Inferior parietal cortex (tissue), 1 donor: ENCODE results near the gene PTTG1IP.
"Not testable (repeated sequence)": the region's sequence is repeated elsewhere in the genome, so short reads cannot be mapped to it uniquely, and the experiment has no call there.

ENCODE experiments used
- DNase-seq: peaks from one replicate; pipeline ENCODE4 v3.0.0-alpha.2; 2016; ENCODE audit errors: extremely low spot score

PTTG1IP gene

GRCh38 chr21:44873356-44874239, at the start of gene PTTG1IP:
PTTG1IP (minus strand) TSS chr21:44873690; CDS start chr21:44873616, 74 bp downstream.
- DNase-seq, result peak; percentile 98

DNA sequence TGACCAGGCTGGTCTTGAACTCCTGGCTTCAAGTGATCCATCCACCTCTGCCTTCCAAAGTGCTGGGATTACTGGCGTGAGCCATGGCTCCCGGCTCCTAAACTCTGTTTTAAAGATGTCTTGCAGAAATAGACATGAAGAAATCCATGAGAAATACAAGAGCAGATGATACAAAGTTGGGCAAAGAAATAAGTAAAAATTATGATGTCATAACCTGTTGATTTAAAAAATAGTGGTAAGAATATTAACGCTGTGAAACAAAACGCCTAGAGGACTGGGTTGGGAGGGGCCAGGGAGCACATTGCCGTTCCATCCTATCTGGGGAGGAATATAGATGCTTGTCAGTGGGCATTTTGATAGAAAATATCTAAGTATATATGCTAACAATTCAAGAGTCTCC, 48.4 kb upstream of the PTTG1IP start:
- no peak for DNase-seq

DNA sequence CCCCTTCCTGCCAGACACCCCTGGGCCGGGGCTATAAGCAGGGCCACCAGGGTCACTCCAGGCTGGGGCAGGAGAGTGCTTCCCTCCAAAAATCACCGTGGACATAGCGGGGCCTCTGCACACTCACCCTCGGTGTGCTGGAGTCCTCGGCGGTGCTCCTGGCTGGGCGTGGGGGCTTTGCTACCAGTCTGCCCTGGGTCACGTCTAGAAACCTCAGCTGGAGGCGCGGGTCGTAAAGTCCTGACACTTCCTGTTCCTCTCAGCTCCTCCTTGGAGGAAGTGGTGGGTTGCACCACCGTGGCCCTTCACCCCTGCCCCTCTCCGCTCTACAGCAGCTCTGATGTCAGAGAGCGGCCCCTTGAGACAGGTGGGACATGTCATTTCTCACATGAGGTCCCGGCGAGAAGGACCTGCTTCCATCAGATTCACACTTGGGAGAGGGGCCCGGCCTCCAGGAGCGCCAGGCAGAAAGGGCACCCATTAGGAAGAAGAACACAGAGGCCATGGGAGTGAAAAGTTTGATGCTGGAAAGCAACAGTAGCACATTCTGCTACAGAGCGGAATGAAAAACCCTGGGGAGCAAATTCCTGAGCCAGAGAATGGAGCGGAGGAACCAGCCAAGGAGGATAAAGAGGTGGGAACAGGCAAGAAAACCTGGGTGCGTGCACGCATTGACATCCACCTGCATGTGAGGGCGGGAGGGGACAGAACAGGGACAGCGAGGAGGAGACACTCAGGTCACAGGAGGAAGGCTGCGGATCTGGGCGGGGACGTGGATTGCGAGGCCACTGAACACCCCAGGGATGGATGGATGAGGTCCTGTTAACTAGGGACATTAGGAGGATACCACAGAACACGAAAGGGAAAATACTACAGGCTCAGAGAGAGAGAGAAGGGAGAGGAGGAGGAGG, 47.5 kb upstream of the PTTG1IP start, which contains the start of gene ITGB2:
Gene ITGB2, minus strand, starts transcription at position 206 of the 911 bp plus-strand sequence. CDS start 10,117 bp downstream, outside the sequence.
- no peak for DNase-seq

- DNase-seq, result no peak
Measured at GRCh38 chr21:44919913-44920693, 46.6 kb upstream of the PTTG1IP start.

DNA sequence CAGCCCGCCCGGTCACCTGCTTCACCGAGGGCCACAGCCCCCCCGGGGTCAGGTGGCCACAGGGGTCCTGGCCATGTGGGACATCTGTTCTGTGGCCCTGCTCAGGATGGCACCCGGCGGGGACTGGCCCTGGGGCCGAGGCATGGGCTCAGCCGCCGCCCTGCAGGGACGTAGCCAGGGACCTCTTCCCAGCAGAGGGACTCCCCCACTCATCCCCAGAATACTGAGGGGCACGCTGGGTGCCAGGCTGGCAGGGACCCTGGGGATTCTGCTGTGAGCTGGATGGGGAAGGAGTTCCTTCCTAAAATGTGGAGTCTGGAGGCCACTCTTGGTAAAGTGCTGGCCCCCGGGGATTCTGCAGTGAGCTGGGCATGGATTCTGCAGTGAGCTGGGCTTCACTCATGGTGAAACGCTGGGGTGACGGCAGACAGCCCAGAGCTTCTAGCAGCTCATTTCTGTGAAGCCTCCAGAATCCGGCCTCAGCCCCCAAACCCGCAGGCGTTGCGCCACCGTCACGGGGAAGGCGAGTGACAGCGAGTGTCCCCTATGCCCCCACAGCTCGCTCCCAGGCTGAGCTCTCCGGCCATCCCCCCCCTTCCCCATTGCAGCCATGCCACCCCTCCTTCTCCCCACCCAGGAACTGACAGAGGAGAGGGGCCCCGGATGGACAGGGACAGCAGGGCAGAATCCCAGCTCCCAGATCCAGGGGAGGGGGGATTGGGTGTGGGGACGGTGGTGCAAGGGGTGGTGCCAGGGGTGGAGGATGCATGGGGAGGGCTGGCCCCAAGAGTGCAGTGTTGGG, 45.8 kb upstream of the PTTG1IP start:
- DNase-seq, result no peak

DNA sequence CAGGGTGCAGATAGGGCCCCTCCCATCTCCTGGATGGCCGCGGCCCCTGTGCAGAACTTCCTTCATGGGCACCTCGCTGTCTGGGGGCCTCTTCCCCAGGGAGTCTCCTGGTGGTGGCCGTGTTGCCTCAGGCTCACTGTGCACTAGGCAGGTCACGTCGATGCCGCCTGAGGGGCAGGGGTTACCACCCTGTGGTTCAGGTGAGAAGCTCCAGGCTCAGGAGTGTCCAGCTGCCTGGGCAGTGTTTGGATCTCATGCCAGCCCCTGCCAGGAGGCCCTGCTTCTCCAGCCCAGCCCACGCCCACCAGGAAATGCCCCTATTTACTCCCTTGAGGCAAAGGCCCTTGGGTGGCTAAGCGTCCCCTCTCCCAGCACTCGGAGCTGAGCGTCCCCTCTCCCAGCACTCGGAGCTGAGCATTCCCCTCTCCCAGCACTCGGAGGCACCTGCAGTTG, 45.1 kb upstream of the PTTG1IP start:
- DNase-seq, result no peak

DNA sequence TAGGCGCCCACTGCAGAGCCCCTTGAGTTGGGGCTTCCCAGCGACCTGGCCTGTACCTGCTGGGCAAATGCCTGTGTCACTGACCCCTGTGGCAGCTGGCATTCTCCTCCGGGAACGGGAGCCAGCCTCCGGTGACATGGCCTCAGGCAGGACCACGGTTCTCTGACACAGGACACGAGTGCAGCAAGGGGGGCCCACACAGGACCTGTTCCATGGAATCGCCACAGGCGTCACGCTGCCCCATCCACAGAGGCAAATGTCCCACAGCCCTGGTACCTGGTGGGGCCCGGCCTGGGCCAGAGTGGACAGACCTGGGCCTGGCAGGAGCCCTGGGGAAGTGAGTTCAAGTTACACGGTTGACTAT, 44.6 kb upstream of the PTTG1IP start:
- no peak for DNase-seq

- DNase-seq, result no peak
Measured at GRCh38 chr21:44917446-44918106, 44.1 kb upstream of the PTTG1IP start.

DNA sequence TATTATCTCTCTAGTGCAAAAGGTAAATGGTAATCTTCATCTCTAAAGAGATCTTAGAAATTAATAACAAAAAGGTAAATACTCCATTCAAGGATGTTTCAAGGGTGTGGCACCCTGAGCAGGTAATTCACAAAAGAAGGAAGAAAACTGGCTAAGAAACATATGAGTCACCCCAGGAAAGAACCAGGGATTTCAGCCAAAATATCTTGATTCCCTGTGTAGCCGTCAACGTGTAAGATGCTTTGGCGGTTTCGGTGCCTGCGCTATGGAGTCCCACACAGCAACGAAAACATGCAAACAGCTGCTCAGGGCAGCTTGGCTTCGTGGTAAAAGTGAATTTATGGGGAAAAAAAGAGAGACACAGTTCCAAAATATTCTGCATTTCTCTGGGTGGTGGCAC, 43.5 kb upstream of the PTTG1IP start:
- DNase-seq, result no peak

- DNase-seq, result no peak
Measured at GRCh38 chr21:44914176-44914874, 40.8 kb upstream of the PTTG1IP start.

DNA sequence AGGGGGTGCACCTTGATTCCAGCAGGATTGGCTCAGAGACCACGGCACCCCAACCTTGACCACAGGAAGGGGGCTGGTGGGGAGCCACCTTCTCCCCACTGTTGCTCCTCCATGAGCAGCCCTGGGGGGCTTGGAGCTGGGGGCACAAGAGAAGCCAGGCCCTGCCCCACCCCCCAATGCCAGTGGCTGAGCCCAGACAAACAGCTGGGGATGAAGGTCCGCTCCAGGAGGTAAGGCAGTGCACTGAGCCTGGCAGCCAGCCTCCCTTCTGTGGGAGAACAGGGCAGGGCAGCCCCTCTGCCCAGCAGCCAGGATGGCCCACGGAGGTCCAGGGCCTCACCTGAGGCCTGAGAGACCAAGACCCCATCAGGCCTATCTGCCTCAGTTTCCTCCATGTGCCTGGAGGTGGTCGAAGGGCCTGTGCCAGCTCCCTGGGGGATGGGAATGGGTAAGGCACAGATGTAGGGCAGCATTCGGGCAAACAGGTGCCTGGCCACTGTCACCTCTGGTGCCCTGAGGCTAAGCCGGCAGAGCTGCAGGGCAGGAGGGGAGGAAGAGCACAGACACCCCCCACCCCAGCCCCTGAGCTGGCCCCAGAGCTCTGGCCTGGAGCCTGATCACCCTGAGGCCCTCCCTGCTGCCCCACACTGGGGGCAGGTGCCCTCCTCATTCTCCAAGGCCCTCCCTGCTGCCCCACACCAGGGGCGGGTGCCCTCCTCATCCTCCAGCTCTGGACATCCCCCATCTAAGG, 40.1 kb upstream of the PTTG1IP start:
- DNase-seq, result no peak

- not testable (repeated sequence) for DNase-seq
Measured at GRCh38 chr21:44912506-44913412, 39.3 kb upstream of the PTTG1IP start.

GRCh38 chr21:44912158-44912473, 38.6 kb upstream of the PTTG1IP start:
- DNase-seq, result no peak

- peak; percentile 34 for DNase-seq
Measured at GRCh38 chr21:44911384-44912157, 38.1 kb upstream of the PTTG1IP start.

- DNase-seq, result no peak
Measured at GRCh38 chr21:44911068-44911383, 37.5 kb upstream of the PTTG1IP start.

DNA sequence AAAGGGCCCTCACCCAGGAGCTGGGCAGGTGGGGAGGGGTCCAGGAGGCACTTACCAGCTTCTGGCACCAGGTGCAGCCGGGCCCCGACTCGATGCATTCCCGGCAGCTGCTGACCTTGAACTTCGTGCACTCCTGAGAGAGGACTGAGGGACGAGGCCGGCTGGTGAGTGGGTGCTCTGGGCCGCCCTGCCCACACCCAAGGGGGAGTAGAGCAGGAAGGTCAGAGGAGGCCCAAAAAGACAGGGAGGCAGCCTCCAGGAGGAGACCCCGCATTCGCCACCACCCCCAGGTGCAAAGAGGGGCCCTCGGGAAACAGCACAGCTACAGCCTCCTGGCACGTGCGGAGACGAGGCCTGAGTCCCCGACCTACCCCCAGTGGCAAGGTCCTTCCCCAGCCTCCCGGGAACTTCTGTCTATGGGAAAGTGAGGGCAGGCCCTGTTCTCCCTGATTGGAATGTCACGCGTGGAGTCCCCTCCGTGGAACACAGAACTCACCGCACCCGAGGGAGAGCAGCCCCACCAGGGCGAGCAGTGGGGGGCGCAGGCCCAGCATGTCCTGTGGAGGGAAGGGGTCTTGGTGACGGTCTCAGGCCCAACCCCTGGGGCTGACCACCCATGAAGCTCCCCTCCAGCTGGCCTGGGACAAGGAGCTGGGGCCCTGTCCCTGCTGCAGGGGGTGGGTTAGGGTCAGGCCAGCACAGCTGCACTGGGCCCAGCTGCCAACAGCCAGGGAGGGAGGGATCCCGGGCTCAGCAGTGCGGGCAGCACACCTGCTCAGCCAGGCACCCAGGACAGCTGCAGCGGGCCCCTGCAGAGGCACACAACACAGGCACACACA, 37.0 kb upstream of the PTTG1IP start:
- DNase-seq, result no peak
